ENCODE data around the gene FMNL2.

DNA sequence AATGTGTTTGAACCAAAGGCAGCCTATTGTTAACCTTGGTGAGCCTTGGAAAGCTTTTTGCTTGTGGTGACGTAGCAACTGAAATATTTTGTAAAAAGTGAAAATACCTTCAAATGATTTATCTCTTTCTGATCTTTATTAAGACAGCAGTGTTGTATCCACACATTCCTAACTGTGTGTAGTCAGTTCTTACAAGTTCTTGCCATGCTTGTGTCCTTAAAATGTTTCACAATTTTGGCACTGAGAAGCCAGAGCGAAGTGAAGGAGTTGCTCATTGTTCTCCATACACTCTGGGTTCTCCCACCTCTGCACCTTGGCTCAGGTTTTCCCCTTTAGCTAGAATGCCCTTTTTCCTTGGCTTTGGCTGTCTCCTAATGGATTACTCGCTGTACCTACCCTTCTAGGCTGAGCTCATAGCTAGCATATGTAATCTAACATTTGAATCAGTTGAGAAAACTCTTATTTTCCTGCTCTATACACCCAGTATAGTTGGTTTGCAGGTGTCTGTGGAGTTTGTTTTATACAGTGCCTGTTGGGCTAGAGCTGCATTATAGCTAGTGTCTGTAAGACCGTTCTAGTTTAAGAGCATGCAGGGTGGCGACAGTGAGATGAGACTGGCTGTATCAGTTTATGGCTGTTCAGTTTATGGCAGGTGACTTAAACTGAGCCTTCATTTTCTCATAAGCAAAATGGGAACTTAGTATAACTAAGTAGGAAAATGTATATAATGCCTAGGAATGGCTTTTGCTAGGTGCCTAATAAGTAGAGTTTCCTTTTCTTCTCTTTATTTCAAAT lies 45.5 kb downstream of the FMNL2 start:
- TF ChIP-seq, protein P1, sequence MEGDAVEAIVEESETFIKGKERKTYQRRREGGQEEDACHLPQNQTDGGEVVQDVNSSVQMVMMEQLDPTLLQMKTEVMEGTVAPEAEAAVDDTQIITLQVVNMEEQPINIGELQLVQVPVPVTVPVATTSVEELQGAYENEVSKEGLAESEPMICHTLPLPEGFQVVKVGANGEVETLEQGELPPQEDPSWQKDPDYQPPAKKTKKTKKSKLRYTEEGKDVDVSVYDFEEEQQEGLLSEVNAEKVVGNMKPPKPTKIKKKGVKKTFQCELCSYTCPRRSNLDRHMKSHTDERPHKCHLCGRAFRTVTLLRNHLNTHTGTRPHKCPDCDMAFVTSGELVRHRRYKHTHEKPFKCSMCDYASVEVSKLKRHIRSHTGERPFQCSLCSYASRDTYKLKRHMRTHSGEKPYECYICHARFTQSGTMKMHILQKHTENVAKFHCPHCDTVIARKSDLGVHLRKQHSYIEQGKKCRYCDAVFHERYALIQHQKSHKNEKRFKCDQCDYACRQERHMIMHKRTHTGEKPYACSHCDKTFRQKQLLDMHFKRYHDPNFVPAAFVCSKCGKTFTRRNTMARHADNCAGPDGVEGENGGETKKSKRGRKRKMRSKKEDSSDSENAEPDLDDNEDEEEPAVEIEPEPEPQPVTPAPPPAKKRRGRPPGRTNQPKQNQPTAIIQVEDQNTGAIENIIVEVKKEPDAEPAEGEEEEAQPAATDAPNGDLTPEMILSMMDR (IDR thresholded peaks at IDR 0.05): no peak
- TF ChIP-seq ZFX (IDR thresholded peaks at IDR 0.05; ENCODE audit: borderline replicate concordance): no peak
